K562 (cell line): ENCODE results near the gene FDX1. TPM values are rescaled to one million over a fixed set of nuclear protein-coding genes. Genes with fewer than 3 reads are reported as not detected.

Experiments used
- BHLHE40 ChIP-seq: IDR thresholded peaks from 2 replicates; pipeline ENCODE4 v1.6.1; 2011; ENCODE audit warnings: low read length, improper control_type of control experiment
- CREM ChIP-seq: IDR thresholded peaks from 2 replicates; pipeline ENCODE4 v1.6.1; 2014; ENCODE audit warnings: antibody characterized with exemption, low read depth
- DEAF1 ChIP-seq: fragments of 450-650 bp; formaldehyde crosslinking; IDR thresholded peaks from 2 replicates; pipeline ENCODE4 v1.4.0; 2020; ENCODE audit warnings: mild to moderate bottlenecking, moderate library complexity
- EP400 ChIP-seq: fragments of 450-650 bp; IDR thresholded peaks from 2 replicates; pipeline ENCODE4 v1.6.1; 2017; ENCODE audit warnings: antibody characterized with exemption, mild to moderate bottlenecking, moderate library complexity
- KDM4B ChIP-seq, 2 experiments: fragments of 450-650 bp in 1 of 2; sonication (generic) in 1 of 2; IDR thresholded peaks; 2 replicates each; pipeline ENCODE4 v1.6.1; 2016 to 2017; ENCODE audit warnings: borderline replicate concordance in 2 of 2, antibody characterized with exemption in 1 of 2, low read depth in 1 of 2, mild to moderate bottlenecking in 1 of 2
- LCOR ChIP-seq: sonication (generic); formaldehyde crosslinking; IDR thresholded peaks from 2 replicates; pipeline ENCODE4 v1.8.0; 2022; ENCODE audit warnings: mild to moderate bottlenecking, missing genetic modification reagents
- MEF2A ChIP-seq: IDR thresholded peaks from 2 replicates; pipeline ENCODE4 v1.6.1; 2011; ENCODE audit warnings: low read depth, mild to moderate bottlenecking, low read length, moderate library complexity; ENCODE audit not compliant: control insufficient read depth
- SMC3 ChIP-seq: conservative IDR thresholded peaks from 2 replicates; pipeline ENCODE4 v1.6.1; 2011; ENCODE audit warnings: low read depth, low read length, improper control_type of control experiment; ENCODE audit not compliant: insufficient read depth
- TEAD4 ChIP-seq, 2 experiments: sonication (generic) in 1 of 2; formaldehyde crosslinking in 1 of 2; IDR thresholded peaks; 2 replicates each; pipeline versions ENCODE4 v1.6.1 to v1.8.0; 2012 to 2022; ENCODE audit warnings: borderline replicate concordance in 1 of 2, inconsistent platforms in 1 of 2, low read length in 1 of 2, mild to moderate bottlenecking in 1 of 2, missing genetic modification reagents in 1 of 2
- ZBTB1 ChIP-seq: sonication (generic); formaldehyde crosslinking; IDR thresholded peaks from 2 replicates; pipeline ENCODE4 v1.8.1; 2023; ENCODE audit warnings: missing genetic modification reagents, low read depth, mild to moderate bottlenecking, borderline replicate concordance
- ZNF830 ChIP-seq: fragments of 250-450 bp; sonication (Bioruptor Pico); IDR thresholded peaks from 2 replicates; pipeline ENCODE4 v1.5.0; 2021; ENCODE audit warnings: mild to moderate bottlenecking
- polyA plus RNA-seq, 8 experiments: library from polyadenylated mRNA; depleted of rRNA in 4 of 8; stranded (reverse) in 5 of 8; unstranded in 3 of 8; fragments of >200 nt; fragmentation: Nextera tagmentation in 2 of 8; fragmentation: Illumina TruSeq in 1 of 8; extraction: Ambion mirVana in 2 of 8; extraction: Trizol in 1 of 8; gene quantifications; 2 replicates each; pipeline versions ENCODE4 v1.2.1 to v1.2.3, GENCODE V29; 2011 to 2014; ENCODE audit warnings: inconsistent platforms in 1 of 8, missing spikeins in 1 of 8
- total RNA-seq, 7 experiments: library from RNA; depleted of rRNA in 6 of 7; stranded (reverse); fragments of >200 nt in 6 of 7; fragmentation: Illumina TruSeq in 2 of 7; extraction: Trizol in 2 of 7; gene quantifications; 2 replicates each; pipeline versions ENCODE4 v1.2.1 to v1.2.3, GENCODE V29; 2011 to 2021; ENCODE audit warnings: low replicate concordance in 1 of 7
- TF ChIP-seq, protein P1 (sequence below), 3 experiments: IDR thresholded peaks in 2 of 3; conservative IDR thresholded peaks in 1 of 3; 2 replicates each; pipeline ENCODE4 v1.5.1; 2011 to 2012; ENCODE audit warnings: low read length in 3 of 3, mild to moderate bottlenecking in 3 of 3, control low read depth in 2 of 3, improper control_type of control experiment in 1 of 3, inconsistent platforms in 1 of 3, low read depth in 1 of 3, mixed read lengths in 1 of 3, moderate library complexity in 1 of 3; ENCODE audit not compliant: insufficient read depth in 2 of 3
- TF ChIP-seq, protein P2 (sequence below): sonication (generic); formaldehyde crosslinking; IDR thresholded peaks from 2 replicates; pipeline ENCODE4 v1.8.0; 2023; ENCODE audit warnings: missing genetic modification reagents, mild to moderate bottlenecking, borderline replicate concordance

The FDX1 gene
- total and polyA plus RNA-seq, 9 of the 15 experiments (the other 6 are each of a cell fraction or from before 2014, with no cell fraction given) = 6.4 to 14.3 (median 11.4) TPM

- no peak for TF ChIP-seq KDM4B (IDR thresholded peaks at IDR 0.05; ENCODE audit: borderline replicate concordance in 2 of 2, low read depth in 1 of 2)
- no peak for TF ChIP-seq ZBTB1 (CRISPR knock-in tag)
- TF ChIP-seq, protein P1, sequence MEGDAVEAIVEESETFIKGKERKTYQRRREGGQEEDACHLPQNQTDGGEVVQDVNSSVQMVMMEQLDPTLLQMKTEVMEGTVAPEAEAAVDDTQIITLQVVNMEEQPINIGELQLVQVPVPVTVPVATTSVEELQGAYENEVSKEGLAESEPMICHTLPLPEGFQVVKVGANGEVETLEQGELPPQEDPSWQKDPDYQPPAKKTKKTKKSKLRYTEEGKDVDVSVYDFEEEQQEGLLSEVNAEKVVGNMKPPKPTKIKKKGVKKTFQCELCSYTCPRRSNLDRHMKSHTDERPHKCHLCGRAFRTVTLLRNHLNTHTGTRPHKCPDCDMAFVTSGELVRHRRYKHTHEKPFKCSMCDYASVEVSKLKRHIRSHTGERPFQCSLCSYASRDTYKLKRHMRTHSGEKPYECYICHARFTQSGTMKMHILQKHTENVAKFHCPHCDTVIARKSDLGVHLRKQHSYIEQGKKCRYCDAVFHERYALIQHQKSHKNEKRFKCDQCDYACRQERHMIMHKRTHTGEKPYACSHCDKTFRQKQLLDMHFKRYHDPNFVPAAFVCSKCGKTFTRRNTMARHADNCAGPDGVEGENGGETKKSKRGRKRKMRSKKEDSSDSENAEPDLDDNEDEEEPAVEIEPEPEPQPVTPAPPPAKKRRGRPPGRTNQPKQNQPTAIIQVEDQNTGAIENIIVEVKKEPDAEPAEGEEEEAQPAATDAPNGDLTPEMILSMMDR (IDR thresholded peaks at IDR 0.05 in 2 of 3, conservative IDR thresholded peaks at IDR 0.05 in 1 of 3; ENCODE audit: insufficient read depth in 2 of 3, low read depth in 1 of 3, low read length in 3 of 3) = peak; percentile 48 to 55 (median 54); a peak in 5 of 6 replicates
- no peak for TF ChIP-seq TEAD4 (IDR thresholded peaks at IDR 0.05; ENCODE audit: low read length)
- TF ChIP-seq TEAD4 (CRISPR knock-in tag; IDR thresholded peaks at IDR 0.05; ENCODE audit: borderline replicate concordance) = no peak
- no peak for TF ChIP-seq ZNF830 (CRISPR knock-in tag)
- no peak for TF ChIP-seq MEF2A
- peak; percentile 51 for TF ChIP-seq CREM
- no peak for TF ChIP-seq LCOR (CRISPR knock-in tag)
- TF ChIP-seq BHLHE40 = no peak
- no peak for TF ChIP-seq EP400
- TF ChIP-seq, protein P2, sequence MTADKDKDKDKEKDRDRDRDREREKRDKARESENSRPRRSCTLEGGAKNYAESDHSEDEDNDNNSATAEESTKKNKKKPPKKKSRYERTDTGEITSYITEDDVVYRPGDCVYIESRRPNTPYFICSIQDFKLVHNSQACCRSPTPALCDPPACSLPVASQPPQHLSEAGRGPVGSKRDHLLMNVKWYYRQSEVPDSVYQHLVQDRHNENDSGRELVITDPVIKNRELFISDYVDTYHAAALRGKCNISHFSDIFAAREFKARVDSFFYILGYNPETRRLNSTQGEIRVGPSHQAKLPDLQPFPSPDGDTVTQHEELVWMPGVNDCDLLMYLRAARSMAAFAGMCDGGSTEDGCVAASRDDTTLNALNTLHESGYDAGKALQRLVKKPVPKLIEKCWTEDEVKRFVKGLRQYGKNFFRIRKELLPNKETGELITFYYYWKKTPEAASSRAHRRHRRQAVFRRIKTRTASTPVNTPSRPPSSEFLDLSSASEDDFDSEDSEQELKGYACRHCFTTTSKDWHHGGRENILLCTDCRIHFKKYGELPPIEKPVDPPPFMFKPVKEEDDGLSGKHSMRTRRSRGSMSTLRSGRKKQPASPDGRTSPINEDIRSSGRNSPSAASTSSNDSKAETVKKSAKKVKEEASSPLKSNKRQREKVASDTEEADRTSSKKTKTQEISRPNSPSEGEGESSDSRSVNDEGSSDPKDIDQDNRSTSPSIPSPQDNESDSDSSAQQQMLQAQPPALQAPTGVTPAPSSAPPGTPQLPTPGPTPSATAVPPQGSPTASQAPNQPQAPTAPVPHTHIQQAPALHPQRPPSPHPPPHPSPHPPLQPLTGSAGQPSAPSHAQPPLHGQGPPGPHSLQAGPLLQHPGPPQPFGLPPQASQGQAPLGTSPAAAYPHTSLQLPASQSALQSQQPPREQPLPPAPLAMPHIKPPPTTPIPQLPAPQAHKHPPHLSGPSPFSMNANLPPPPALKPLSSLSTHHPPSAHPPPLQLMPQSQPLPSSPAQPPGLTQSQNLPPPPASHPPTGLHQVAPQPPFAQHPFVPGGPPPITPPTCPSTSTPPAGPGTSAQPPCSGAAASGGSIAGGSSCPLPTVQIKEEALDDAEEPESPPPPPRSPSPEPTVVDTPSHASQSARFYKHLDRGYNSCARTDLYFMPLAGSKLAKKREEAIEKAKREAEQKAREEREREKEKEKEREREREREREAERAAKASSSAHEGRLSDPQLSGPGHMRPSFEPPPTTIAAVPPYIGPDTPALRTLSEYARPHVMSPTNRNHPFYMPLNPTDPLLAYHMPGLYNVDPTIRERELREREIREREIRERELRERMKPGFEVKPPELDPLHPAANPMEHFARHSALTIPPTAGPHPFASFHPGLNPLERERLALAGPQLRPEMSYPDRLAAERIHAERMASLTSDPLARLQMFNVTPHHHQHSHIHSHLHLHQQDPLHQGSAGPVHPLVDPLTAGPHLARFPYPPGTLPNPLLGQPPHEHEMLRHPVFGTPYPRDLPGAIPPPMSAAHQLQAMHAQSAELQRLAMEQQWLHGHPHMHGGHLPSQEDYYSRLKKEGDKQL = no peak
- TF ChIP-seq DEAF1 (CRISPR knock-in tag) = peak; percentile 54; the same call in 1 of the 2 replicates
- peak; percentile 41 for TF ChIP-seq SMC3
These were observed 33.4 kb downstream of the FDX1 start (continued) for GRCh38 chr11:110463153-110463552.
